ENCODE results near the gene USP48. TPM values are rescaled to one million over a fixed set of nuclear protein-coding genes. Genes with fewer than 3 reads are reported as not detected.

USP48 gene
- total RNA-seq, 1 donor from 2014 or later, result 78.7 TPM

DNA sequence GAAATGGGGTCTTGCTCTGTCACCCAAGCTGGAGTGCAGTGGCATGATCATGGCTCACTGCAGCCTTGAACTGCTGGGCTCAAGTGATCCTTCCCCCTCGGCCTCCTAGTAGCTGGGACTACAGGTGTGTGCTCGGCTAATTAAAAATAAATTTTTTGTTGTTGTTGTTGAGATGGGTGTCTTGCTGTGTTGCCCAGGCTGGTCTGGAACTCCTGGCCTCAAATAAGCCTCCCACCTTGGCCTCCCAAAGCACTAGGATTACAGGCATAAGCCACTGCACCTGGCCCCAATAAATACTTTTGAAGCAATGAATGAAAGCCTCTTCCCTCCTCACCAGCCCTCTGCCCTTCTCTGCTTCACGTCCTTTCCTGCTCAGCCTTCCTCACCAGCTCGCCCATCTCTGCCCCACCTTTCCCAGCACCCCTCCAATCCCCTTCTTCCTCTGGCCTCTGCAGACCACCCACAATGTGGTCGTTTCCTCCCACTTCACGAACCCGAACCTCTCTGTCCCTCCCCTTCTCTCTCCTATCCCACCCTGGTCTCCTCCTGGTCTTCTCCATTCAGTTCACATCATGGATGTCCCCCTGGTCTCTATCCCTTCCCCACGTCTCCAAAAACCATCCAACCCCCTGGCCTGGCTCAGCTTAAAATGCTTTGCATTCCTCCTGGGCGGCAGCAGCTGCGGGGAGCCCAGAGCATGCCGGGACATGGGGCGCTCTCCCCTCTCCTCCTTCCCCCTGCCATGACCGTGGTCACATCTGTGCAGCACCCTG is 152.2 kb downstream of the USP48 start:
- H3K27ac Mint-ChIP-seq (ENCODE audit: unreplicated experiment), result no peak overlapping the region
- no peaks in the 10 kb centered on the region for H3K36me3 Mint-ChIP-seq (ENCODE audit: unreplicated experiment)
- no peak overlapping the region for H3K4me3 Mint-ChIP-seq (ENCODE audit: unreplicated experiment)
- TF ChIP-seq, protein P1, sequence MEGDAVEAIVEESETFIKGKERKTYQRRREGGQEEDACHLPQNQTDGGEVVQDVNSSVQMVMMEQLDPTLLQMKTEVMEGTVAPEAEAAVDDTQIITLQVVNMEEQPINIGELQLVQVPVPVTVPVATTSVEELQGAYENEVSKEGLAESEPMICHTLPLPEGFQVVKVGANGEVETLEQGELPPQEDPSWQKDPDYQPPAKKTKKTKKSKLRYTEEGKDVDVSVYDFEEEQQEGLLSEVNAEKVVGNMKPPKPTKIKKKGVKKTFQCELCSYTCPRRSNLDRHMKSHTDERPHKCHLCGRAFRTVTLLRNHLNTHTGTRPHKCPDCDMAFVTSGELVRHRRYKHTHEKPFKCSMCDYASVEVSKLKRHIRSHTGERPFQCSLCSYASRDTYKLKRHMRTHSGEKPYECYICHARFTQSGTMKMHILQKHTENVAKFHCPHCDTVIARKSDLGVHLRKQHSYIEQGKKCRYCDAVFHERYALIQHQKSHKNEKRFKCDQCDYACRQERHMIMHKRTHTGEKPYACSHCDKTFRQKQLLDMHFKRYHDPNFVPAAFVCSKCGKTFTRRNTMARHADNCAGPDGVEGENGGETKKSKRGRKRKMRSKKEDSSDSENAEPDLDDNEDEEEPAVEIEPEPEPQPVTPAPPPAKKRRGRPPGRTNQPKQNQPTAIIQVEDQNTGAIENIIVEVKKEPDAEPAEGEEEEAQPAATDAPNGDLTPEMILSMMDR (IDR thresholded peaks at IDR 0.05; ENCODE audit: partially characterized antibody, unreplicated experiment), result no peak
- no peak for DNase-seq
- peaks cover 4% of the 10 kb centered on the region for H3K9me3 Mint-ChIP-seq (ENCODE audit: unreplicated experiment)
- no peaks in the 10 kb centered on the region for H3K4me1 Mint-ChIP-seq (ENCODE audit: low read depth, unreplicated experiment)
- H3K27me3 Mint-ChIP-seq (ENCODE audit: unreplicated experiment), result peaks cover 8% of the 10 kb centered on the region

DNA sequence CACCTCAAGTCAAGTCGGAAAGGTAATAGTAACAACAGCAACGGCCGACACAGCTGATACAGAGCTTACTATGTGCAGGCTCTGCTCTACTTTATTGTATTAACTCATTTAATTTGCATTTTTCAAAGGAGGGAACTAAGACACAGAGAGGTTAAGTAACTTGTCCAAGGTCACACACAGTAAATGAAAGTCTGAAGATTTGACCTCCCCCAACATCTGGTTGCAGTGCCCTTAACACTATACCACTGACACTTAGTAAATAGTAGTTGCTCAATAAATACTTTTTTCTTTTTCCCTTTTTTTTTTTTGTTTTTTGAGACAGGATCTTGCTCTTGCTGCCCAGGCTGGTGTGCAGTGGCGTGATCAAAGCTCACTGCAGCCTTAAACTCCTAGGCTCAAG is 153.0 kb downstream of the USP48 start:
- no peaks in the 10 kb centered on the region for H3K4me1 Mint-ChIP-seq (ENCODE audit: low read depth, unreplicated experiment)
- no peak for DNase-seq
- TF ChIP-seq, protein P1 (IDR thresholded peaks at IDR 0.05; ENCODE audit: partially characterized antibody, unreplicated experiment), result no peak
- no peaks in the 10 kb centered on the region for H3K36me3 Mint-ChIP-seq (ENCODE audit: unreplicated experiment)
- peaks cover 4% of the 10 kb centered on the region for H3K9me3 Mint-ChIP-seq (ENCODE audit: unreplicated experiment)
- H3K27me3 Mint-ChIP-seq (ENCODE audit: unreplicated experiment), result peaks cover 5% of the 10 kb centered on the region
- H3K27ac Mint-ChIP-seq (ENCODE audit: unreplicated experiment), result no peak overlapping the region
- no peak overlapping the region for H3K4me3 Mint-ChIP-seq (ENCODE audit: unreplicated experiment)

DNA sequence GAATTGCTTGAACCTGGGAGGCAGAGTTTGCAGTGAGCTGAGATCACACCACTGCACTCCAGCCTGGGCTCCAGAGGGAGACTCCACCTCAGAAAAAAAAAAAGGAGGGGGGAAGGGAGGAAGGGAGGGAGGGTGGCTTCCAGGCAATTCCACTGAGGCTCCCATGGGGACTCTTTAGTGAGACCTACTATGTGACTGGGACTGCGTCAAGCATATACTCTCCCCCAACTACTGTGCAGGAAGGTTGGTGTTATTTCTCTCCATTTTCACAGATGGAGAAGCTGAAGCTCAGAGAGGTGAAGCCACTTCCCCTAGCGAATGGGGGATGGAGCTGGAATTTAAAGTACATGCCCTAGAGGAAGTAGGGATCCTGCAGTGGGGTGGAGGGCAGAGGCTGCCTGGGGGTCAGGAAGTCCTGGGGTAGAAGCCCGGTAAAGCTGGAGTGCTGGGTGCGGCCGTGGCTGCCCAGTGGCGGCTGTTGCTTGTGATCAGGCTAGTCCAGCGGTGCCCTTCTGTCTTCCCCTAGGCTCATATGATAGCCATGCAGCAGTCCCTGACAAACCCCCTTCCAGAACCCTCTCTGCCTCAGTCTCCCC is 154.1 kb downstream of the USP48 start:
- no peak for DNase-seq
- H3K27ac Mint-ChIP-seq (ENCODE audit: unreplicated experiment), result no peak overlapping the region
- peaks cover under 1% of the 10 kb centered on the region for H3K4me1 Mint-ChIP-seq (ENCODE audit: low read depth, unreplicated experiment)
- TF ChIP-seq, protein P1 (IDR thresholded peaks at IDR 0.05; ENCODE audit: partially characterized antibody, unreplicated experiment), result no peak
- peaks cover 5% of the 10 kb centered on the region for H3K9me3 Mint-ChIP-seq (ENCODE audit: unreplicated experiment)
- no peaks in the 10 kb centered on the region for H3K36me3 Mint-ChIP-seq (ENCODE audit: unreplicated experiment)
- H3K27me3 Mint-ChIP-seq (ENCODE audit: unreplicated experiment), result peaks cover 4% of the 10 kb centered on the region
- no peak overlapping the region for H3K4me3 Mint-ChIP-seq (ENCODE audit: unreplicated experiment)

Other genes with a start within 250 kb of the USP48 start
- 4.8 TPM for gene RAP1GAP, start 113.8 kb downstream of the USP48 start, total RNA-seq (ENCODE audit: unreplicated experiment)
- gene LDLRAD2, start 29.1 kb upstream of the USP48 start, total RNA-seq (ENCODE audit: unreplicated experiment), result not detected
- 3.3 TPM for gene HSPG2, start 154.2 kb upstream of the USP48 start, total RNA-seq (ENCODE audit: unreplicated experiment)
- not detected for gene CELA3B, start 193.9 kb upstream of the USP48 start, total RNA-seq (ENCODE audit: unreplicated experiment)
- not detected for gene CELA3A, start 218.5 kb upstream of the USP48 start, total RNA-seq (ENCODE audit: unreplicated experiment)